Gastrocnemius medialis (tissue), 4 donors: ENCODE measurements around the gene HNRNPDL.
A peak's percentile ranks its signal among the peaks of the same experiment; 100 is the strongest.

Experiments used
- CTCF ChIP-seq, 5 experiments: fragments of 450-650 bp in 3 of 5; fragments of 200-600 bp in 2 of 5; sonication (generic) in 2 of 5; IDR thresholded peaks in 4 of 5; conservative IDR thresholded peaks in 1 of 5; 1 replicate in 4 of 5; 2 replicates in 1 of 5; pipeline ENCODE4 v1.5.1; 2016 to 2019; ENCODE audit warnings: antibody characterized with exemption in 5 of 5, mild to moderate bottlenecking in 3 of 5, moderate library complexity in 3 of 5
- POLR2A ChIP-seq, 2 donors: fragments of 450-650 bp; IDR thresholded peaks; one replicate each; pipeline ENCODE4 v1.6.1; 2017; ENCODE audit warnings: antibody characterized with exemption in 2 of 2, mild to moderate bottlenecking in 2 of 2, moderate library complexity in 2 of 2

GRCh38 chr4:82388405-82388804, 41.9 kb downstream of the HNRNPDL start:
- TF ChIP-seq CTCF (IDR thresholded peaks at IDR 0.05 in 4 of 5, conservative IDR thresholded peaks at IDR 0.05 in 1 of 5) (peak in 1 of 5 experiments; percentile 10), POLR2A (IDR thresholded peaks at IDR 0.05) (no peak)
